ENCODE results near the gene KRTAP20-2.

Gene KRTAP20-2

DNA sequence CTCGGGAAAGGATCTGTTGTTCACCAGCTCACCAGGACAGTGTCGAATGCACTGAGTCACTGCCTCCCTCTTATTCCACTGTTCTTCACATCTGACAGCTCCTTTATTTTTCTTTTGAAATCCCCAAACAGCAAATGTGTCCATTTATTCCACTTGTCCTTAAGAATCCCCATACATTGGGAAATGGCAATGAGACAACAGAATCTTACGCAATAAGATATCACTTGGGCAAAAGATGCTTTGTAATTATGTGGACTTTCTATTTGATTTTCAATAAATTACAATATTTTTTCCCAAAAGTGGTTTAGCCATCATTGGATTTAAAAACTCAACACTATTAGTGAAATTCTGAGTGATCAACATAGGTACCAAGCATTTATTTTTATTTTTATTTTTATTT lies 3.7 kb downstream of the KRTAP20-2 start:
- Histone ChIP-seq H3K4me3 (ENCODE audit: low read length) (no peak overlapping the region), H3K36me3 (replicated peaks; ENCODE audit: low read depth, low read length) (no peaks in the 10 kb centered on the region), H2AFZ (ENCODE audit: low read depth, low read length) (no peak overlapping the region), H3K9me3 (ENCODE audit: insufficient read depth, low read length) (no peaks in the 10 kb centered on the region), H4K20me1 (ENCODE audit: insufficient read depth, low read length) (no peaks in the 10 kb centered on the region), H3K27ac (ENCODE audit: low read length) (no peak overlapping the region), H3K27me3 (ENCODE audit: low read depth, low read length) (no peaks in the 10 kb centered on the region), H3K4me2 (ENCODE audit: low read length) (no peak overlapping the region), H3K4me1 (ENCODE audit: low read length) (no peaks in the 10 kb centered on the region), H3K9ac (ENCODE audit: low read length) (no peak overlapping the region), H3K79me2 (ENCODE audit: low read length) (no peaks in the 10 kb centered on the region)
- TF ChIP-seq, protein P1, sequence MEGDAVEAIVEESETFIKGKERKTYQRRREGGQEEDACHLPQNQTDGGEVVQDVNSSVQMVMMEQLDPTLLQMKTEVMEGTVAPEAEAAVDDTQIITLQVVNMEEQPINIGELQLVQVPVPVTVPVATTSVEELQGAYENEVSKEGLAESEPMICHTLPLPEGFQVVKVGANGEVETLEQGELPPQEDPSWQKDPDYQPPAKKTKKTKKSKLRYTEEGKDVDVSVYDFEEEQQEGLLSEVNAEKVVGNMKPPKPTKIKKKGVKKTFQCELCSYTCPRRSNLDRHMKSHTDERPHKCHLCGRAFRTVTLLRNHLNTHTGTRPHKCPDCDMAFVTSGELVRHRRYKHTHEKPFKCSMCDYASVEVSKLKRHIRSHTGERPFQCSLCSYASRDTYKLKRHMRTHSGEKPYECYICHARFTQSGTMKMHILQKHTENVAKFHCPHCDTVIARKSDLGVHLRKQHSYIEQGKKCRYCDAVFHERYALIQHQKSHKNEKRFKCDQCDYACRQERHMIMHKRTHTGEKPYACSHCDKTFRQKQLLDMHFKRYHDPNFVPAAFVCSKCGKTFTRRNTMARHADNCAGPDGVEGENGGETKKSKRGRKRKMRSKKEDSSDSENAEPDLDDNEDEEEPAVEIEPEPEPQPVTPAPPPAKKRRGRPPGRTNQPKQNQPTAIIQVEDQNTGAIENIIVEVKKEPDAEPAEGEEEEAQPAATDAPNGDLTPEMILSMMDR (IDR thresholded peaks at IDR 0.05; ENCODE audit: low read depth, low read length): no peak
- no peak for TF ChIP-seq EZH2phosphoT487 (IDR thresholded peaks at IDR 0.05; ENCODE audit: low read depth)

DNA sequence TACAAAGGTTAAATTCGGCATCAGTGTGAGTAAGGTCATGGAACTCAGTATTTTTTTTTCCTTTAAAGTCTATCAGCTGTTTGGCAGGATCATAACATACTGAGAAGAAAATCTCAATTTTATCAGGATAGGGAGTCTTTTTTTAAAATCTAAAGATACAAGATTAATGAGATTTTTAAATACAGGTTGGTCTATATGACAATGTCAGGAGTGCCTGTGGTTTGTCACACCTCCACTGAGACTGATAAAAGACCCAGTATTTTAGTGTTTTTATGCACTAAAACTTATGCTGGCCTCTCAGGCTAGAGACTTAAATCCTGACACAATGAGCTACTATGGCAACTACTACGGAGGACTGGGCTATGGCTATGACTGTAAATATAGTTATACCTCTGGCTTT lies 7.6 kb downstream of the KRTAP20-2 start, which contains the start of gene KRTAP20-3:
Gene KRTAP20-3, plus strand, starts transcription at position 301 of the 400 bp plus-strand sequence.
- Histone ChIP-seq H2AFZ (ENCODE audit: low read depth, low read length) (no peak within 1 kb of the TSS), H4K20me1 (ENCODE audit: insufficient read depth, low read length) (no peaks in the 10 kb centered on the region), H3K27me3 (ENCODE audit: low read depth, low read length) (no peaks in the 10 kb centered on the region), H3K4me1 (ENCODE audit: low read length) (no peaks in the 10 kb centered on the region), H3K9me3 (ENCODE audit: insufficient read depth, low read length) (no peaks in the 10 kb centered on the region), H3K36me3 (replicated peaks; ENCODE audit: low read depth, low read length) (no peaks in the 10 kb centered on the region), H3K79me2 (ENCODE audit: low read length) (no peaks in the 10 kb centered on the region), H3K4me3 (ENCODE audit: low read length) (no peak within 1 kb of the TSS), H3K4me2 (ENCODE audit: low read length) (no peak within 1 kb of the TSS), H3K9ac (ENCODE audit: low read length) (no peak within 1 kb of the TSS), H3K27ac (ENCODE audit: low read length) (no peak within 1 kb of the TSS)
- TF ChIP-seq EZH2phosphoT487 (IDR thresholded peaks at IDR 0.05; ENCODE audit: low read depth): no peak
- TF ChIP-seq, protein P1 (IDR thresholded peaks at IDR 0.05; ENCODE audit: low read depth, low read length): no peak

DNA sequence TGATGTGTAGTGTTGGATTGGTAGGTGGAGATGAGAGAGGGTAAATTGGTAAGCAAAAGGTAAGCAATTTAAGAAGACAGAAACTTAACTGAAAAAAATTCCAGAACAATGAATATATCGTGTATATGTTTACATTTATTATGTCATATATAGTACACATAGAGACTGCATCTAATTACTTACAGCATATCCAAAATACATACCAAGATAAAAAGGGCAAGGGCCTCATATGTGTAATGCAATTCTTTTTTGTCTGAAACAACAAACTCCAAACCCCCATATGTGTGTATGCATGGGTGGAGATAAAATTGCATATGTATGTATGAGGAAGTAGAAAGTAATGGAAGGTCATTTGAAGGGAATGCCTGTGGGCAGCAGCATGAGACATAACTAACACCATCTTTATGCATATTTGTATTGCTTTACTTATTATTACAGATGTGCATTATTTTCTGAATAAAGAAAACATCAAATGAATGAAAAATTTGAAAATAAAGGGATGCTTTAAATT lies 12.0 kb downstream of the KRTAP20-2 start:
- TF ChIP-seq EZH2phosphoT487 (IDR thresholded peaks at IDR 0.05; ENCODE audit: low read depth): no peak
- TF ChIP-seq, protein P1 (IDR thresholded peaks at IDR 0.05; ENCODE audit: low read depth, low read length): no peak
- no peak overlapping the region for H3K9ac ChIP-seq (ENCODE audit: low read length)

DNA sequence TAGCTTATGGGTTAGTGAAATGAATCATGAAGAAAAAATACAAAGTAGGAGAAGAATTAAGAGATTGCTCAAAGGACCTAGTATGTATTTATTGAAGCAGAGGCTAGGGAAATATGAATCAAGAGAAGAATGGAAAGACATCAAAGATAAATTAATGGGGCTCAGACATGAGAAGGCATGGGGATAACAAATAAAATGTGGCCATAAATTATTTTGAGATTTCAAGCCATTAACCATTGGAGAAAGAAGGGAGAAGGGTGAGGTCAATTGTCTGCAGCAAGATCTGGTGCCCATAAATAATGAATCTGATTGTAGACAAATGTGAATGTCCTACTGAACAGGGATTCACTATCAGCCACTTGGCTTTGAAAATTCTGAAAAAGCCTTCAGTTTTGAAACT lies 17.9 kb downstream of the KRTAP20-2 start:
- no peak overlapping the region for H3K9ac ChIP-seq (ENCODE audit: low read length)
- no peaks in the 10 kb centered on the region for H3K79me2 ChIP-seq (ENCODE audit: low read length)
- no peak for TF ChIP-seq EZH2phosphoT487 (IDR thresholded peaks at IDR 0.05; ENCODE audit: low read depth)
- TF ChIP-seq, protein P1 (IDR thresholded peaks at IDR 0.05; ENCODE audit: low read depth, low read length): no peak
- H3K4me3 ChIP-seq (ENCODE audit: low read length): no peak overlapping the region
- H3K4me2 ChIP-seq (ENCODE audit: low read length): no peak overlapping the region
- no peak overlapping the region for H3K27ac ChIP-seq (ENCODE audit: low read length)
- H3K9me3 ChIP-seq (ENCODE audit: insufficient read depth, low read length): no peaks in the 10 kb centered on the region
- H3K4me1 ChIP-seq (ENCODE audit: low read length): no peaks in the 10 kb centered on the region
- H3K27me3 ChIP-seq (ENCODE audit: low read depth, low read length): no peaks in the 10 kb centered on the region
- no peaks in the 10 kb centered on the region for H4K20me1 ChIP-seq (ENCODE audit: insufficient read depth, low read length)
- H2AFZ ChIP-seq (ENCODE audit: low read depth, low read length): no peak overlapping the region
- H3K36me3 ChIP-seq (replicated peaks; ENCODE audit: low read depth, low read length): no peaks in the 10 kb centered on the region

More for the DNA sequence above, 12.0 kb downstream of the KRTAP20-2 start:
- Histone ChIP-seq H3K4me2 (ENCODE audit: low read length) (no peak overlapping the region), H3K4me3 (ENCODE audit: low read length) (no peak overlapping the region), H3K27ac (ENCODE audit: low read length) (no peak overlapping the region), H3K4me1 (ENCODE audit: low read length) (no peaks in the 10 kb centered on the region), H3K79me2 (ENCODE audit: low read length) (no peaks in the 10 kb centered on the region), H4K20me1 (ENCODE audit: insufficient read depth, low read length) (no peaks in the 10 kb centered on the region), H2AFZ (ENCODE audit: low read depth, low read length) (no peak overlapping the region), H3K9me3 (ENCODE audit: insufficient read depth, low read length) (no peaks in the 10 kb centered on the region), H3K27me3 (ENCODE audit: low read depth, low read length) (no peaks in the 10 kb centered on the region), H3K36me3 (replicated peaks; ENCODE audit: low read depth, low read length) (no peaks in the 10 kb centered on the region)

Measured in OCI-LY3 (cell line).